Calu3 (cell line): ENCODE data around the gene ADAMTS17. TPM values are rescaled to one million over a fixed set of nuclear protein-coding genes. Genes with fewer than 3 reads are reported as not detected.

Source experiments
- BruUV-seq: library from RNA; stranded (reverse); fragments of 400-500 nt; replicated peaks from 2 replicates; lab custom pipeline; 2021; lab: Mats Ljungman, UMichigan
- CTCF ChIA-PET: fragments of 300-600 bp; sonication (Branson Sonifier 250); formaldehyde crosslinking; loops from one replicate; lab custom pipeline; 2022; ENCODE audit warnings: antibody characterized with exemption; lab: Charles Lee
- DNase-seq: peaks from one replicate; pipeline ENCODE4 v3.0.0; 2022
- H3K27ac Mint-ChIP-seq: one replicate; pipeline ENCODE4 v1.8.0; 2022; ENCODE audit warnings: mixed read lengths; ENCODE audit not compliant: unreplicated experiment
- H3K27me3 Mint-ChIP-seq: one replicate; pipeline ENCODE4 v1.8.0; 2022; ENCODE audit warnings: mixed read lengths; ENCODE audit not compliant: unreplicated experiment
- H3K36me3 Mint-ChIP-seq: one replicate; pipeline ENCODE4 v1.8.0; 2022; ENCODE audit warnings: mild to moderate bottlenecking, moderate library complexity, mixed read lengths; ENCODE audit not compliant: insufficient read depth, unreplicated experiment
- H3K4me1 Mint-ChIP-seq: one replicate; pipeline ENCODE4 v1.8.0; 2022; ENCODE audit warnings: mild to moderate bottlenecking, low read depth, mixed read lengths; ENCODE audit not compliant: unreplicated experiment
- H3K4me3 Mint-ChIP-seq: one replicate; pipeline ENCODE4 v1.8.0; 2022; ENCODE audit warnings: mild to moderate bottlenecking, low read depth, moderate library complexity, mixed read lengths; ENCODE audit not compliant: unreplicated experiment
- H3K9me3 Mint-ChIP-seq: one replicate; pipeline ENCODE4 v1.8.0; 2022; ENCODE audit warnings: low read depth, mixed read lengths; ENCODE audit not compliant: unreplicated experiment
- CTCF ChIP-seq: fragments of 200-600 bp; IDR thresholded peaks from one replicate; pipeline ENCODE4 v1.8.0; 2022; ENCODE audit warnings: antibody characterized with exemption; ENCODE audit not compliant: unreplicated experiment
- intact Hi-C: fragments of 100-400 bp; cut with micrococcal nuclease; formaldehyde crosslinking; loops from one replicate; pipeline ENCODE4 v1.10.0; 2022; ENCODE audit not compliant: unreplicated experiment
- total RNA-seq: library from RNA; stranded (reverse); gene quantifications from 2 replicates; pipeline ENCODE4 v1.2.3, GENCODE V29; 2022

Gene ADAMTS17
- total RNA-seq, 1 experiment from 2014 or later, result 3.5 TPM

DNA sequence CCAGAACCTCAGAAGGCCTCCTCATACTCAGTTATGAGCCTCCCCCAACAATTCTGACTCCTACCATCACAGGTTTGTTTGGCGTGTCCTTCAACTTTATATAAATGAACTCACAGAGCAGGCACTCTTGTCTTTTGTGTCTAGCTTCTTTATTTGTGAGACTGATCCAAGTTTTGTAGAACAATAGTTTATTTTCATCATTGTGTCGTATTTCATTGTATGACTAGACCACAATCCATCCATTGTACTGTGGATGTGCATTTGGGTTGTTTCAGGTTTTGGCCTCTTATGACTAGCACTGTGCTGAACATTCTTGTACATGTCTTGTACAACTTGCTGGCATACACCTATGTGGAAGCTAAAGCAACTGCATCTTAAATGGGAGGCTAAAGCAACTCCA lies 315.7 kb downstream of the ADAMTS17 start:
- Mint-ChIP-seq H3K9me3 (peaks cover 22% of the 10 kb centered on the region), H3K4me1 (no peaks in the 10 kb centered on the region), H3K27me3 (no peaks in the 10 kb centered on the region), H3K27ac (no peak overlapping the region), H3K4me3 (no peak overlapping the region), H3K36me3 (no peaks in the 10 kb centered on the region)
- intact Hi-C loops, result no loop called here
- CTCF ChIA-PET, result no interaction called here
- BruUV-seq, result no TSS peak
- DNase-seq, result no peak
- no peak for TF ChIP-seq CTCF

GRCh38 chr15:100022806-100023205 lies 319.0 kb downstream of the ADAMTS17 start:
- Mint-ChIP-seq H3K9me3 (peaks cover 20% of the 10 kb centered on the region), H3K4me1 (no peaks in the 10 kb centered on the region), H3K27ac (no peak overlapping the region), H3K36me3 (no peaks in the 10 kb centered on the region), H3K4me3 (no peak overlapping the region), H3K27me3 (no peaks in the 10 kb centered on the region)
- DNase-seq, result no peak
- BruUV-seq, result no TSS peak
- intact Hi-C loops, result no loop called here
- CTCF ChIA-PET, result no interaction called here
- no peak for TF ChIP-seq CTCF

DNA sequence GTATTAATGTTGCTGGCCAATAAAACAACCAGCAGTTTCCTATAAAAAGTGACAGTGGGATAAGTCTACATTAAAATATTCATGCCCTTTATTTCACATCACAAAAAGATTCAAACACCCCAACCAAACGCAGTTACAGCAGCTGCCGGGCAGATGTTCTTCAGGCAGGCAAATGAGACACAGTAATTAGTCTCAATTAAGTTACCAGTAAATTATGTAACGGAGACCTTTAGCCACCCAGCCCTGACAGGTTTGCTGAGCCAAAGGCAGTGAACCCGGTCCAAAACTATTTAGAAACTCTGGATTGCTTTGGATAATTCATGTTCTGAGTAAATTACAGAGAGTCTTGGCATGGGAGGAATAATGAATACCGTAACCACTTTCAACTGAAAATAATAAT lies 319.4 kb downstream of the ADAMTS17 start:
- DNase-seq, result no peak
- no peaks in the 10 kb centered on the region for H3K4me1 Mint-ChIP-seq
- no peak for TF ChIP-seq CTCF
- CTCF ChIA-PET, result no interaction called here
- H3K36me3 Mint-ChIP-seq, result no peaks in the 10 kb centered on the region
- no peaks in the 10 kb centered on the region for H3K27me3 Mint-ChIP-seq
- peaks cover 20% of the 10 kb centered on the region for H3K9me3 Mint-ChIP-seq
- no peak overlapping the region for H3K4me3 Mint-ChIP-seq
- BruUV-seq, result no TSS peak
- intact Hi-C loops, result no loop called here
- no peak overlapping the region for H3K27ac Mint-ChIP-seq

GRCh38 chr15:100021653-100022052 lies 320.1 kb downstream of the ADAMTS17 start:
- intact Hi-C loops, result no loop called here
- Mint-ChIP-seq H3K4me3 (no peak overlapping the region), H3K27ac (no peak overlapping the region), H3K36me3 (no peaks in the 10 kb centered on the region), H3K4me1 (no peaks in the 10 kb centered on the region), H3K9me3 (peaks cover 16% of the 10 kb centered on the region), H3K27me3 (no peaks in the 10 kb centered on the region)
- CTCF ChIA-PET, result no interaction called here
- DNase-seq, result no peak
- TF ChIP-seq CTCF, result no peak
- BruUV-seq, result no TSS peak

- no peak for DNase-seq
- intact Hi-C loops, result no loop called here
- CTCF ChIA-PET, result no interaction called here
- Mint-ChIP-seq H3K27me3 (no peaks in the 10 kb centered on the region), H3K27ac (no peak overlapping the region), H3K9me3 (peaks cover 20% of the 10 kb centered on the region), H3K4me1 (no peaks in the 10 kb centered on the region), H3K36me3 (no peaks in the 10 kb centered on the region), H3K4me3 (no peak overlapping the region)
- no peak for TF ChIP-seq CTCF
- BruUV-seq, result no TSS peak
Observed at GRCh38 chr15:100020614-100021013, 321.2 kb downstream of the ADAMTS17 start.
